Trophoblast cell (in vitro differentiated cells and primary cell): Measurements from ENCODE around the gene THBS1.

Experiments
- DNase-seq, 2 donors: peaks; one replicate each; pipeline ENCODE4 v3.0.0-alpha.2; 2016
- H2AFZ ChIP-seq: 2 replicates; pipeline ENCODE4 v1.6.1; 2013; ENCODE audit warnings: low read length, moderate library complexity, mild to moderate bottlenecking; ENCODE audit not compliant: insufficient read depth, poor library complexity
- H2AK5ac ChIP-seq: 2 replicates; pipeline ENCODE4 v1.6.1; 2013; ENCODE audit warnings: mild to moderate bottlenecking, low read length
- H2BK120ac ChIP-seq: 2 replicates; pipeline ENCODE4 v1.6.1; 2013; ENCODE audit warnings: low read length, mild to moderate bottlenecking, moderate library complexity; ENCODE audit not compliant: insufficient read depth, poor library complexity
- H2BK12ac ChIP-seq: 2 replicates; pipeline ENCODE4 v1.6.1; 2013; ENCODE audit warnings: mild to moderate bottlenecking, low read length, moderate library complexity
- H2BK5ac ChIP-seq: 2 replicates; pipeline ENCODE4 v1.6.1; 2013; ENCODE audit warnings: low read length, low read depth, moderate library complexity, mild to moderate bottlenecking; ENCODE audit not compliant: poor library complexity
- H3K14ac ChIP-seq: 2 replicates; pipeline ENCODE4 v1.6.1; 2013; ENCODE audit warnings: mild to moderate bottlenecking, low read length
- H3K18ac ChIP-seq: 2 replicates; pipeline ENCODE4 v1.6.1; 2013; ENCODE audit warnings: mild to moderate bottlenecking, low read length
- H3K23ac ChIP-seq: 2 replicates; pipeline ENCODE4 v1.6.1; 2013; ENCODE audit warnings: low read length
- H3K27ac ChIP-seq: 2 replicates; pipeline ENCODE4 v1.5.1; 2013; ENCODE audit warnings: low read depth, mild to moderate bottlenecking, inconsistent platforms, low read length, moderate library complexity
- H3K27me3 ChIP-seq: 2 replicates; pipeline ENCODE4 v1.6.1; 2013; ENCODE audit warnings: inconsistent platforms, mild to moderate bottlenecking, low read length, moderate library complexity; ENCODE audit not compliant: insufficient read depth
- H3K36me3 ChIP-seq, 2 experiments: 1 replicate in 1 of 2; 2 replicates in 1 of 2; pipeline ENCODE4 v1.6.1; 2013; ENCODE audit warnings: low read length in 2 of 2, mild to moderate bottlenecking in 2 of 2, moderate library complexity in 1 of 2; ENCODE audit not compliant: insufficient read depth in 2 of 2, control insufficient read depth in 1 of 2
- H3K4ac ChIP-seq: 2 replicates; pipeline ENCODE4 v1.6.1; 2013; ENCODE audit warnings: low read depth, mild to moderate bottlenecking, low read length, moderate library complexity
- H3K4me1 ChIP-seq, 2 experiments: 1 replicate in 1 of 2; 2 replicates in 1 of 2; pipeline ENCODE4 v1.6.1; 2013; ENCODE audit warnings: low read length in 2 of 2, mild to moderate bottlenecking in 2 of 2, moderate library complexity in 1 of 2; ENCODE audit not compliant: insufficient read depth in 2 of 2, control insufficient read depth in 1 of 2
- H3K4me2 ChIP-seq: 2 replicates; pipeline ENCODE4 v1.6.1; 2013; ENCODE audit warnings: inconsistent platforms, mild to moderate bottlenecking, low read length, moderate library complexity
- H3K4me3 ChIP-seq: 2 replicates; pipeline ENCODE4 v1.5.1; 2013; ENCODE audit warnings: mild to moderate bottlenecking, low read depth, low read length, inconsistent platforms
- H3K79me1 ChIP-seq: one replicate; pipeline ENCODE4 v1.6.1; 2013; ENCODE audit warnings: low read length
- H3K79me2 ChIP-seq: 2 replicates; pipeline ENCODE4 v1.6.1; 2013; ENCODE audit warnings: low read length, mild to moderate bottlenecking; ENCODE audit not compliant: control insufficient read depth, insufficient read depth, poor library complexity
- H3K9ac ChIP-seq: 2 replicates; pipeline ENCODE4 v1.6.1; 2013; ENCODE audit warnings: mild to moderate bottlenecking, low read length
- H3K9me3 ChIP-seq: 2 replicates; pipeline ENCODE4 v1.6.1; 2013; ENCODE audit warnings: low read depth, mild to moderate bottlenecking, control low read depth, inconsistent platforms, low read length; ENCODE audit not compliant: insufficient read depth
- H4K12ac ChIP-seq: 2 replicates; pipeline ENCODE4 v1.6.1; 2013; ENCODE audit warnings: low read depth, mild to moderate bottlenecking, low read length, moderate library complexity
- H4K8ac ChIP-seq: 2 replicates; pipeline ENCODE4 v1.6.1; 2013; ENCODE audit warnings: low read depth, mild to moderate bottlenecking, low read length, moderate library complexity
- H4K91ac ChIP-seq: one replicate; pipeline ENCODE4 v1.6.1; 2013; ENCODE audit warnings: low read depth, mild to moderate bottlenecking, low read length, moderate library complexity
- WGBS: extraction: QIAGEN DNeasy Blood & Tissue Kit; methylation state at CpG from one replicate; pipeline ENCODE4 v1.1.7; 2013; ENCODE audit warnings: missing lambda C conversion rate; ENCODE audit not compliant: insufficient read length, insufficient coverage; ENCODE audit errors: extremely low coverage; 5-methylcytosine and 5-hydroxymethylcytosine counted together

Gene THBS1

GRCh38 chr15:39631357-39631756 is 50.5 kb downstream of the THBS1 start:
- H4K91ac ChIP-seq: no peak overlapping the region
- no peak overlapping the region for H2BK5ac ChIP-seq
- H3K79me2 ChIP-seq: no peaks in the 10 kb centered on the region
- H3K9me3 ChIP-seq: peaks cover 2% of the 10 kb centered on the region
- H3K23ac ChIP-seq: no peak overlapping the region
- no peak overlapping the region for H3K4ac ChIP-seq
- H3K4me3 ChIP-seq: no peak overlapping the region
- H4K8ac ChIP-seq: no peak overlapping the region
- no peak overlapping the region for H4K12ac ChIP-seq
- no peak overlapping the region for H2AFZ ChIP-seq
- no peaks in the 10 kb centered on the region for H3K27me3 ChIP-seq
- no peaks in the 10 kb centered on the region for H3K36me3 ChIP-seq
- peaks cover 0 to 4% of the 10 kb centered on the region in 2 experiments for H3K4me1 ChIP-seq
- no peak overlapping the region for H2BK120ac ChIP-seq
- no peak overlapping the region for H3K14ac ChIP-seq
- H3K79me1 ChIP-seq: no peaks in the 10 kb centered on the region
- H2BK12ac ChIP-seq: no peak overlapping the region
- no CpG with 5 or more reads among the region's 3 CpGs for WGBS
- H2AK5ac ChIP-seq: no peak overlapping the region
- no peak overlapping the region for H3K18ac ChIP-seq
- no peak overlapping the region for H3K27ac ChIP-seq
- no peak overlapping the region for H3K4me2 ChIP-seq
- no peak for DNase-seq
- no peak overlapping the region for H3K9ac ChIP-seq

- Histone ChIP-seq H3K36me3 (no peaks in the 10 kb centered on the region), H3K79me2 (no peaks in the 10 kb centered on the region), H3K27ac (no peak overlapping the region), H3K14ac (no peak overlapping the region), H3K4me2 (no peak overlapping the region), H3K79me1 (peaks cover 4% of the 10 kb centered on the region), H2BK12ac (no peak overlapping the region), H2AK5ac (no peak overlapping the region), H3K4ac (no peak overlapping the region), H2BK5ac (no peak overlapping the region), H3K27me3 (no peaks in the 10 kb centered on the region), H3K23ac (no peak overlapping the region), H4K12ac (no peak overlapping the region), H3K9me3 (peaks cover 2% of the 10 kb centered on the region), H4K8ac (no peak overlapping the region), H4K91ac (no peak overlapping the region), H2BK120ac (no peak overlapping the region), H3K4me1 (peaks cover 0 to 6% of the 10 kb centered on the region in 2 experiments), H3K18ac (no peak overlapping the region), H3K4me3 (no peak overlapping the region), H3K9ac (no peak overlapping the region), H2AFZ (no peak overlapping the region)
- DNase-seq: no peak
- no CpG with 5 or more reads among the region's 1 CpG for WGBS
Observed at GRCh38 chr15:39638041-39638440, 57.2 kb downstream of the THBS1 start.

GRCh38 chr15:39639037-39639436 is 58.2 kb downstream of the THBS1 start:
- H3K9me3 ChIP-seq: no peaks in the 10 kb centered on the region
- WGBS: no CpG with 5 or more reads among the region's 1 CpG

GRCh38 chr15:39640665-39641064 is 59.8 kb downstream of the THBS1 start:
- H3K4me1 ChIP-seq: peaks cover 3 to 11% of the 10 kb centered on the region in 2 experiments
- H3K36me3 ChIP-seq: no peaks in the 10 kb centered on the region
- H3K27ac ChIP-seq: no peak overlapping the region
- peak overlapping the region; percentile 76 for H2BK12ac ChIP-seq
- no peak overlapping the region for H3K23ac ChIP-seq
- no peak overlapping the region for H3K9ac ChIP-seq
- no peaks in the 10 kb centered on the region for H3K27me3 ChIP-seq
- peaks cover 4% of the 10 kb centered on the region for H3K79me1 ChIP-seq
- no peaks in the 10 kb centered on the region for H3K9me3 ChIP-seq
- H3K4me2 ChIP-seq: no peak overlapping the region
- H4K91ac ChIP-seq: no peak overlapping the region
- no peak overlapping the region for H3K4ac ChIP-seq
- no peak overlapping the region for H3K18ac ChIP-seq
- no peak for DNase-seq
- WGBS: no CpG with 5 or more reads among the region's 3 CpGs
- no peak overlapping the region for H2AFZ ChIP-seq
- H4K8ac ChIP-seq: no peak overlapping the region
- H2BK5ac ChIP-seq: no peak overlapping the region
- no peak overlapping the region for H3K14ac ChIP-seq
- no peak overlapping the region for H4K12ac ChIP-seq
- H3K79me2 ChIP-seq: no peaks in the 10 kb centered on the region
- no peak overlapping the region for H2BK120ac ChIP-seq
- H3K4me3 ChIP-seq: no peak overlapping the region
- no peak overlapping the region for H2AK5ac ChIP-seq

More at GRCh38 chr15:39639037-39639436, 58.2 kb downstream of the THBS1 start:
- Histone ChIP-seq H3K27ac (no peak overlapping the region), H3K79me1 (peaks cover 4% of the 10 kb centered on the region), H3K14ac (no peak overlapping the region), H2BK12ac (no peak overlapping the region), H4K12ac (no peak overlapping the region), H3K9ac (no peak overlapping the region), H4K8ac (no peak overlapping the region), H3K4me1 (peaks cover under 1 to 5% of the 10 kb centered on the region in 2 experiments), H2AK5ac (no peak overlapping the region), H3K79me2 (no peaks in the 10 kb centered on the region), H3K27me3 (no peaks in the 10 kb centered on the region), H2BK5ac (no peak overlapping the region), H2BK120ac (no peak overlapping the region), H4K91ac (no peak overlapping the region), H3K36me3 (no peaks in the 10 kb centered on the region), H3K18ac (no peak overlapping the region), H2AFZ (no peak overlapping the region), H3K4me2 (no peak overlapping the region), H3K4ac (no peak overlapping the region), H3K4me3 (no peak overlapping the region), H3K23ac (no peak overlapping the region)
- DNase-seq: no peak
